NCI-H1092 (cell line): ENCODE results near the gene GADD45B.
"Not testable (repeated sequence)": the region's sequence is repeated elsewhere in the genome, so short reads cannot be mapped to it uniquely, and the experiment has no call there.

Source experiments
- DNase-seq: peaks from one replicate; lab custom pipeline; 2025; lab: John Stamatoyannopoulos, UW

Gene GADD45B

GRCh38 chr19:2488405-2488941 is 12.5 kb downstream of the GADD45B start:
- DNase-seq, result no peak

GRCh38 chr19:2488942-2489731 is 13.2 kb downstream of the GADD45B start:
- DNase-seq, result no peak

- no peak for DNase-seq
Observed at GRCh38 chr19:2490659-2491058, 14.7 kb downstream of the GADD45B start.

- peak; percentile 70 for DNase-seq
Observed at GRCh38 chr19:2491130-2491801, 15.3 kb downstream of the GADD45B start.

GRCh38 chr19:2492870-2493269 is 16.9 kb downstream of the GADD45B start:
- no peak for DNase-seq

- DNase-seq, result not testable (repeated sequence)
Observed at GRCh38 chr19:2493448-2493847, 17.5 kb downstream of the GADD45B start.

GRCh38 chr19:2494084-2494446 is 18.1 kb downstream of the GADD45B start:
- no peak for DNase-seq

GRCh38 chr19:2494447-2495129 is 18.7 kb downstream of the GADD45B start:
- no peak for DNase-seq

GRCh38 chr19:2495130-2495641 is 19.3 kb downstream of the GADD45B start:
- DNase-seq, result no peak

GRCh38 chr19:2495651-2496316 is 19.9 kb downstream of the GADD45B start:
- DNase-seq, result no peak

GRCh38 chr19:2497186-2497585 is 21.3 kb downstream of the GADD45B start:
- no peak for DNase-seq

GRCh38 chr19:2500156-2500555 is 24.2 kb downstream of the GADD45B start:
- no peak for DNase-seq

- DNase-seq, result no peak
Observed at GRCh38 chr19:2500841-2501261, 24.9 kb downstream of the GADD45B start.

GRCh38 chr19:2503521-2504109 is 27.7 kb downstream of the GADD45B start:
- DNase-seq, result no peak

- not testable (repeated sequence) for DNase-seq
Observed at GRCh38 chr19:2506656-2507055, 30.7 kb downstream of the GADD45B start.

- peak; percentile 64 for DNase-seq
Observed at GRCh38 chr19:2507109-2507508, 31.2 kb downstream of the GADD45B start.

- DNase-seq, result no peak
Observed at GRCh38 chr19:2509096-2509495, 33.2 kb downstream of the GADD45B start.

- DNase-seq, result no peak
Observed at GRCh38 chr19:2511570-2511969, 35.6 kb downstream of the GADD45B start.

GRCh38 chr19:2511991-2512390 is 36.1 kb downstream of the GADD45B start:
- DNase-seq, result no peak

- DNase-seq, result no peak
Observed at GRCh38 chr19:2512523-2513431, 36.9 kb downstream of the GADD45B start.
